Uterus (tissue), 4 donors: ENCODE data around the gene TMEM219. TPM values are rescaled to one million over a fixed set of nuclear protein-coding genes. Genes with fewer than 3 reads are reported as not detected.

Experiments
- DNase-seq, 2 donors: peaks; one replicate each; pipeline ENCODE4 v3.0.0-alpha.2; 2019 to 2020
- H3K27ac ChIP-seq, 2 donors: fragments of 200-600 bp; sonication (generic); 1 replicate in 1 of 2; 2 replicates in 1 of 2; pipeline ENCODE4 v1.5.1; 2016 to 2018
- H3K27me3 ChIP-seq, 2 donors: fragments of 200-600 bp; sonication (generic); one replicate each; pipeline ENCODE4 v1.5.1; 2018 to 2019; ENCODE audit warnings: control low read depth in 1 of 2
- H3K36me3 ChIP-seq, 2 donors: fragments of 200-600 bp; sonication (generic); one replicate each; pipeline ENCODE4 v1.5.1; 2019; ENCODE audit warnings: control low read depth in 1 of 2
- H3K4me1 ChIP-seq, 2 donors: fragments of 200-600 bp; sonication (generic); one replicate each; pipeline ENCODE4 v1.5.1; 2018 to 2019; ENCODE audit warnings: control low read depth in 1 of 2
- H3K4me3 ChIP-seq, 2 donors: fragments of 200-600 bp; sonication (generic); 1 replicate in 1 of 2; 2 replicates in 1 of 2; pipeline ENCODE4 v1.5.1; 2018 to 2019; ENCODE audit warnings: mild to moderate bottlenecking in 1 of 2
- H3K9me3 ChIP-seq, 2 donors: fragments of 200-600 bp; sonication (generic); one replicate each; pipeline ENCODE4 v1.5.1; 2019; ENCODE audit warnings: control low read depth in 1 of 2
- CTCF ChIP-seq, 4 experiments: fragments of 200-600 bp in 2 of 4; fragments of 450-650 bp in 2 of 4; sonication (generic) in 2 of 4; IDR thresholded peaks; one replicate each; pipeline ENCODE4 v1.5.1; 2016 to 2019; ENCODE audit warnings: antibody characterized with exemption in 4 of 4, mild to moderate bottlenecking in 2 of 4, moderate library complexity in 1 of 4
- POLR2A ChIP-seq, 2 donors: fragments of 450-650 bp; IDR thresholded peaks; one replicate each; pipeline ENCODE4 v1.6.1; 2016; ENCODE audit warnings: antibody characterized with exemption in 2 of 2, mild to moderate bottlenecking in 1 of 2, moderate library complexity in 1 of 2
- intact Hi-C: fragments of 100-400 bp; cut with DNase I; formaldehyde crosslinking; loops from one replicate; pipeline ENCODE4 v1.15.1; 2023; ENCODE audit warnings: low total_unique reads
- total RNA-seq, 4 donors: library from RNA; depleted of rRNA in 3 of 4; stranded (reverse); fragments of >200 nt in 3 of 4; gene quantifications; one replicate each; pipeline versions ENCODE4 v1.1.0 to v1.2.4, GENCODE V29; 2014 to 2023
- donor health status: DM: yes; HTN: yes; CAD: no.

TMEM219 gene
- total RNA-seq = 10 to 100 TPM; 38.6 to 82.3 (median 58.5) TPM

- Histone ChIP-seq H3K4me1 (no peaks in the 10 kb centered on the region), H3K27ac (peak within 1 kb of the TSS; percentile 87 to 92), H3K36me3 (no peaks in the 10 kb centered on the region), H3K4me3 (peak within 1 kb of the TSS; percentile 67 to 71), H3K27me3 (no peaks in the 10 kb centered on the region), H3K9me3 (no peaks in the 10 kb centered on the region)
- DNase-seq = peak; percentile 89 to 95
- intact Hi-C loops = no loop called here
- TF ChIP-seq CTCF (IDR thresholded peaks at IDR 0.05) (peak; percentile 23 to 88 (median 69)), POLR2A (IDR thresholded peaks at IDR 0.05) (peak; percentile 66 to 83)
Observed at GRCh38 chr16:29961479-29962343, at the start of gene TMEM219. Gene TMEM219, plus strand, starts transcription at chr16:29962079. Its CDS starts 1,065 bp downstream, at chr16:29963144.

- no peak overlapping the region for H3K27ac ChIP-seq
- intact Hi-C loops = no loop called here
- H3K4me3 ChIP-seq = no peak overlapping the region
- H3K27me3 ChIP-seq = no peaks in the 10 kb centered on the region
- DNase-seq = no peak
- no peaks in the 10 kb centered on the region for H3K36me3 ChIP-seq
- H3K4me1 ChIP-seq = no peaks in the 10 kb centered on the region
- TF ChIP-seq CTCF (IDR thresholded peaks at IDR 0.05) (no peak), POLR2A (IDR thresholded peaks at IDR 0.05) (no peak)
- H3K9me3 ChIP-seq = no peaks in the 10 kb centered on the region
Observed at GRCh38 chr16:29912087-29912486, 49.8 kb upstream of the TMEM219 start.

GRCh38 chr16:29913514-29913913, 48.4 kb upstream of the TMEM219 start:
- Histone ChIP-seq H3K36me3 (no peaks in the 10 kb centered on the region), H3K4me3 (no peak overlapping the region), H3K4me1 (no peaks in the 10 kb centered on the region), H3K27ac (no peak overlapping the region), H3K9me3 (no peaks in the 10 kb centered on the region), H3K27me3 (no peaks in the 10 kb centered on the region)
- TF ChIP-seq CTCF (IDR thresholded peaks at IDR 0.05) (no peak), POLR2A (IDR thresholded peaks at IDR 0.05) (no peak)
- intact Hi-C loops = no loop called here
- no peak for DNase-seq

- Histone ChIP-seq H3K9me3 (no peaks in the 10 kb centered on the region), H3K4me3 (no peak overlapping the region), H3K36me3 (no peaks in the 10 kb centered on the region), H3K4me1 (no peaks in the 10 kb centered on the region), H3K27ac (no peak overlapping the region), H3K27me3 (no peaks in the 10 kb centered on the region)
- TF ChIP-seq CTCF (IDR thresholded peaks at IDR 0.05) (no peak), POLR2A (IDR thresholded peaks at IDR 0.05) (no peak)
- DNase-seq = no peak
- intact Hi-C loops = no loop called here
Observed at GRCh38 chr16:29915590-29916247, 46.2 kb upstream of the TMEM219 start.

GRCh38 chr16:29916979-29917378, 44.9 kb upstream of the TMEM219 start:
- no peak for DNase-seq
- no peaks in the 10 kb centered on the region for H3K4me1 ChIP-seq
- H3K9me3 ChIP-seq = no peaks in the 10 kb centered on the region
- no peak overlapping the region for H3K4me3 ChIP-seq
- H3K36me3 ChIP-seq = no peaks in the 10 kb centered on the region
- no peak overlapping the region for H3K27ac ChIP-seq
- H3K27me3 ChIP-seq = no peaks in the 10 kb centered on the region
- intact Hi-C loops = no loop called here
- TF ChIP-seq POLR2A (IDR thresholded peaks at IDR 0.05) (no peak), CTCF (IDR thresholded peaks at IDR 0.05) (no peak)
